Psoas muscle (tissue), 8 donors: ENCODE measurements around the gene LCE4A. TPM values are rescaled to one million over a fixed set of nuclear protein-coding genes. Genes with fewer than 3 reads are reported as not detected.

Experiments
- ATAC-seq, 4 donors: fragments of 200-7000 bp; cut with Tn5 transposase; one replicate each; pipeline ENCODE4 v1.9.1; 2020; ENCODE audit warnings: moderate library complexity in 3 of 4, mild to moderate bottlenecking in 2 of 4
- DNase-seq, 2 donors: peaks; one replicate each; pipeline ENCODE4 v3.0.0-alpha.2; 2020
- H3K27ac ChIP-seq: fragments of 200-600 bp; one replicate; pipeline ENCODE4 v1.8.0; 2022
- H3K27me3 ChIP-seq, 3 donors: fragments of 200-600 bp in 1 of 3; one replicate each; pipeline versions ENCODE4 v1.6.1 to v1.8.0; 2013 to 2022; ENCODE audit warnings: low read length in 2 of 3, mild to moderate bottlenecking in 2 of 3, moderate library complexity in 1 of 3; ENCODE audit not compliant: insufficient read depth in 3 of 3
- H3K36me3 ChIP-seq, 2 donors: fragments of 200-600 bp in 1 of 2; one replicate each; pipeline versions ENCODE4 v1.6.1 to v1.8.0; 2013 to 2022; ENCODE audit warnings: low read depth in 1 of 2, mild to moderate bottlenecking in 1 of 2, moderate library complexity in 1 of 2; ENCODE audit not compliant: insufficient read depth in 1 of 2
- H3K4me1 ChIP-seq: fragments of 200-600 bp; one replicate; pipeline ENCODE4 v1.8.0; 2022
- H3K4me3 ChIP-seq: fragments of 200-600 bp; one replicate; pipeline ENCODE4 v1.8.0; 2022; ENCODE audit warnings: mild to moderate bottlenecking
- H3K9me3 ChIP-seq: fragments of 200-600 bp; one replicate; pipeline ENCODE4 v1.8.0; 2022
- CTCF ChIP-seq: fragments of 200-600 bp; IDR thresholded peaks from one replicate; pipeline ENCODE4 v1.8.0; 2022; ENCODE audit warnings: antibody characterized with exemption
- WGBS, 3 donors: extraction: QIAGEN DNeasy Blood & Tissue Kit; methylation state at CpG; one replicate each; pipeline versions ENCODE4 v1.1.6 to v1.1.7; 2013; 5-methylcytosine and 5-hydroxymethylcytosine counted together
- intact Hi-C, 2 donors: fragments of 100-400 bp; cut with DNase I; formaldehyde crosslinking; loops; one replicate each; pipeline versions ENCODE4 v1.11.0 to v1.14.2; 2022
- polyA plus RNA-seq, 3 donors: library from polyadenylated mRNA; stranded (reverse); fragments of 200-250 nt; gene quantifications; one replicate each; pipeline ENCODE4 v1.2.3, GENCODE V29; 2013
- total RNA-seq, 4 donors: library from RNA; stranded (reverse); fragmentation: NEBNext Ultra II Directional in 2 of 4; extraction: Animal tissue kit (Norgen Biotek cat#: 25700) in 2 of 4; gene quantifications; one replicate each; pipeline versions ENCODE4 v1.2.1 to v1.2.4, GENCODE V29; 2021 to 2023
- donor health status: healthy with polysubstance abuse.
- donor health status: DM: no; HTN: no; CAD: no; lungs with moderate emphysema.
- donor health status: Bipolar disorder and iron deficiency.
- donor health status: healthy.
- donor health status: DM: yes; HTN: yes; CAD: no.
- donor health status: DM: no; HTN: no; CAD: no.
- donor health status: DM: no; HTN: no; CAD: no.
- donor health status: DM: yes; HTN: yes; CAD: no.

LCE4A gene
- total and polyA plus RNA-seq, 7 donors, result not detected

DNA sequence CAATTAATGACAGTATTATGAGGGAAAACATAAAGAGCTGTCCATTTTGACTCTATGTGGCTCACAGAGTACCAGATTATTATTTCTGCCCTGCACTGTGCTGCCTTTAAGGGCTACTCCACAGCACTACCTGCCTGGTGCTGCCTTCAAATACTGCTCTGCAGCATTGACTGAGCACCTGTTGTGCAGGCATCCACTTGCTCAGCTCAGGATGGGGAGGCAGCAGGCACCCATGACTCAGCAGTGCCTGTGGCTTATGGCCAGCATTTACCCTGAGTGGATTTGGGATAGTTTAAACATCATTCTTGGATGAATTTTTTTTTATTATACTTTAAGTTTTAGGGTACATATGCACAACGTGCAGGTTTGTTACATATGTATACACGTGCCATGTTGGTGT is 48.9 kb downstream of the LCE4A start:
- Histone ChIP-seq H3K27ac (no peak overlapping the region), H3K9me3 (no peaks in the 10 kb centered on the region), H3K4me3 (no peak overlapping the region), H3K36me3 (no peaks in the 10 kb centered on the region), H3K27me3 (no peaks in the 10 kb centered on the region), H3K4me1 (no peaks in the 10 kb centered on the region)
- intact Hi-C loops, result no loop called here
- no peak for TF ChIP-seq CTCF
- WGBS, 3 donors, result 57 to 73% (median 63%) methylated on average over 1 to 2 of the region's 2 CpGs
- DNase-seq (no peak), ATAC-seq (no peak)

- no peaks in the 10 kb centered on the region for H3K9me3 ChIP-seq
- intact Hi-C loops, result no loop called here
- no peaks in the 10 kb centered on the region for H3K27me3 ChIP-seq
- no peak for DNase-seq
- ATAC-seq, result no peak
- WGBS, 3 donors, result 31 to 47% (median 42%) methylated on average over 6 of the region's 6 CpGs
- H3K36me3 ChIP-seq, result no peaks in the 10 kb centered on the region
- TF ChIP-seq CTCF, result no peak
- H3K4me1 ChIP-seq, result no peaks in the 10 kb centered on the region
- no peak within 1 kb of the TSS for H3K4me3 ChIP-seq
- no peak within 1 kb of the TSS for H3K27ac ChIP-seq
Measured at GRCh38 chr1:152757747-152758146, 49.8 kb downstream of the LCE4A start, which contains the start of gene KPRP. TSS of gene KPRP (plus strand) at chr1:152758025. CDS start at chr1:152759589, 1,564 bp downstream.

DNA sequence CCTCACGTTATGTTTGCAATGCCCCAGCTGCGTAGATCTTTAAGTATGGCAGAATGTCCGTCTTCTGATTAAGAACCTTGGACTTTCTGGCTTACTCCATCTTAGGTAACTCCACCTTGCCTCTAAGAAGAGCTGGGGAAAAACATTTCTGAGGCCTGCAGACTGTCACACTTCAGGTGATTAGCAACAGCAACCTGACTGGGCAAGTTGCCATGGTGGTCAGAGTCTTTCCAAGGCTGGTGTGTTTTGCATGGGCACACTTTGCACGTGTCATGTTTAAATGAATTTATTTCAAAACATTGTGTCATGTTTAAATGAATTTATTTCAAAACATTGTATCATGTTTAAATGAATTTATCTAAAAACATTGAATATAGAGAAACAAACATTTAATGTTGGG is 50.7 kb downstream of the LCE4A start:
- no peak overlapping the region for H3K4me3 ChIP-seq
- no peaks in the 10 kb centered on the region for H3K36me3 ChIP-seq
- DNase-seq (no peak), ATAC-seq (no peak)
- H3K9me3 ChIP-seq, result no peaks in the 10 kb centered on the region
- no peaks in the 10 kb centered on the region for H3K4me1 ChIP-seq
- no peak for TF ChIP-seq CTCF
- H3K27me3 ChIP-seq, result no peaks in the 10 kb centered on the region
- WGBS, 3 donors, result 81 to 88% (median 84%) methylated on average over 4 of the region's 4 CpGs
- intact Hi-C loops, result no loop called here
- no peak overlapping the region for H3K27ac ChIP-seq

Other genes starting within 250 kb of the LCE4A start
- gene LCE5A, start 197.4 kb upstream of the LCE4A start, total RNA-seq, result not detected
- gene LCE5A, start 197.4 kb upstream of the LCE4A start, polyA plus RNA-seq, result not detected
- not detected for gene CRCT1, start 193.7 kb upstream of the LCE4A start, total RNA-seq
- not detected for gene CRCT1, start 193.7 kb upstream of the LCE4A start, polyA plus RNA-seq
- not detected for gene LCE3E, start 141.4 kb upstream of the LCE4A start, total RNA-seq
- not detected for gene LCE3E, start 141.4 kb upstream of the LCE4A start, polyA plus RNA-seq
- not detected for gene LCE3D, start 127.6 kb upstream of the LCE4A start, total RNA-seq
- gene LCE3D, start 127.6 kb upstream of the LCE4A start, polyA plus RNA-seq, result not detected
- not detected for gene LCE3C, start 107.9 kb upstream of the LCE4A start, total RNA-seq
- not detected for gene LCE3C, start 107.9 kb upstream of the LCE4A start, polyA plus RNA-seq
- not detected for gene LCE3B, start 94.3 kb upstream of the LCE4A start, total RNA-seq
- gene LCE3B, start 94.3 kb upstream of the LCE4A start, polyA plus RNA-seq, result not detected
- gene LCE3A, start 85.1 kb upstream of the LCE4A start, total RNA-seq, result not detected
- not detected for gene LCE3A, start 85.1 kb upstream of the LCE4A start, polyA plus RNA-seq
- not detected for gene LCE2D, start 44.8 kb upstream of the LCE4A start, total RNA-seq
- not detected for gene LCE2D, start 44.8 kb upstream of the LCE4A start, polyA plus RNA-seq
- gene LCE2C, start 32.9 kb upstream of the LCE4A start, total RNA-seq, result not detected
- gene LCE2C, start 32.9 kb upstream of the LCE4A start, polyA plus RNA-seq, result not detected
- gene LCE2B, start 22.0 kb upstream of the LCE4A start, total RNA-seq, result not detected
- gene LCE2B, start 22.0 kb upstream of the LCE4A start, polyA plus RNA-seq, result not detected
- not detected for gene LCE2A, start 9.8 kb upstream of the LCE4A start, total RNA-seq
- gene LCE2A, start 9.8 kb upstream of the LCE4A start, polyA plus RNA-seq, result not detected
- under 1 TPM in 1 of 4 donors, not detected in 3; 0.17 TPM for gene KPRP, start 49.9 kb downstream of the LCE4A start, total RNA-seq
- gene KPRP, start 49.9 kb downstream of the LCE4A start, polyA plus RNA-seq, result not detected
- gene LCE1F, start 67.0 kb downstream of the LCE4A start, total RNA-seq, result not detected
- gene LCE1F, start 67.0 kb downstream of the LCE4A start, polyA plus RNA-seq, result not detected
- not detected for gene LCE1E, start 78.1 kb downstream of the LCE4A start, total RNA-seq
- not detected for gene LCE1E, start 78.1 kb downstream of the LCE4A start, polyA plus RNA-seq
- gene LCE1D, start 88.6 kb downstream of the LCE4A start, total RNA-seq, result not detected
- gene LCE1D, start 88.6 kb downstream of the LCE4A start, polyA plus RNA-seq, result not detected
- not detected for gene LCE1C, start 98.5 kb downstream of the LCE4A start, total RNA-seq
- not detected for gene LCE1C, start 98.5 kb downstream of the LCE4A start, polyA plus RNA-seq
- not detected for gene LCE1B, start 103.8 kb downstream of the LCE4A start, total RNA-seq
- gene LCE1B, start 103.8 kb downstream of the LCE4A start, polyA plus RNA-seq, result not detected
- not detected for gene LCE1A, start 119.3 kb downstream of the LCE4A start, total RNA-seq
- gene LCE1A, start 119.3 kb downstream of the LCE4A start, polyA plus RNA-seq, result not detected
- gene LCE6A, start 134.7 kb downstream of the LCE4A start, total RNA-seq, result not detected
- gene LCE6A, start 134.7 kb downstream of the LCE4A start, polyA plus RNA-seq, result not detected
- gene LCE7A, start 151.8 kb downstream of the LCE4A start, total RNA-seq, result not detected
- not detected for gene LCE7A, start 151.8 kb downstream of the LCE4A start, polyA plus RNA-seq
- gene SMCP, start 170.2 kb downstream of the LCE4A start, total RNA-seq, result not detected
- gene SMCP, start 170.2 kb downstream of the LCE4A start, polyA plus RNA-seq, result not detected
- not detected for gene IVL, start 200.4 kb downstream of the LCE4A start, total RNA-seq
- gene IVL, start 200.4 kb downstream of the LCE4A start, polyA plus RNA-seq, result under 1 TPM in 1 of 3 donors, not detected in 2; 0.04 TPM
- not detected for gene SPRR5, start 239.0 kb downstream of the LCE4A start, total RNA-seq
- not detected for gene SPRR5, start 239.0 kb downstream of the LCE4A start, polyA plus RNA-seq